KMS-11 (cell line): ENCODE data around the gene JARID2.

ENCODE experiments used
- H2AFZ ChIP-seq: fragments of 200-600 bp; sonication (generic); 2 replicates; pipeline ENCODE4 v1.6.1; 2016; ENCODE audit warnings: antibody characterized with exemption, mixed run types, low read depth
- H3K27ac ChIP-seq: fragments of 200-600 bp; sonication (generic); 2 replicates; pipeline ENCODE4 v1.6.1; 2016; ENCODE audit warnings: mild to moderate bottlenecking, mixed run types
- H3K27me3 ChIP-seq: fragments of 200-600 bp; sonication (generic); 2 replicates; pipeline ENCODE4 v1.6.1; 2017; ENCODE audit warnings: mild to moderate bottlenecking, low read depth, mixed run types, moderate library complexity; ENCODE audit not compliant: insufficient read depth
- H3K36me3 ChIP-seq: fragments of 200-600 bp; sonication (generic); 2 replicates; pipeline ENCODE4 v1.6.1; 2017; ENCODE audit warnings: mild to moderate bottlenecking, mixed run types; ENCODE audit not compliant: insufficient read depth
- H3K4me1 ChIP-seq: fragments of 200-600 bp; sonication (generic); 2 replicates; pipeline ENCODE4 v1.6.1; 2016; ENCODE audit warnings: mild to moderate bottlenecking, low read depth, mixed run types; ENCODE audit not compliant: poor library complexity, severe bottlenecking
- H3K4me2 ChIP-seq: fragments of 200-600 bp; sonication (generic); 2 replicates; pipeline ENCODE4 v1.7.0; 2016; ENCODE audit warnings: mild to moderate bottlenecking, mixed run types
- H3K4me3 ChIP-seq: fragments of 200-600 bp; sonication (generic); IDR thresholded peaks from 2 replicates; pipeline ENCODE4 v1.6.1; 2017; ENCODE audit warnings: low read depth, low read length, mixed read lengths; ENCODE audit not compliant: insufficient read depth
- H3K79me2 ChIP-seq: fragments of 200-600 bp; sonication (generic); 2 replicates; pipeline ENCODE4 v1.6.1; 2016; ENCODE audit warnings: low read depth, mixed run types; ENCODE audit not compliant: insufficient read depth
- H3K9ac ChIP-seq: fragments of 200-600 bp; sonication (generic); 2 replicates; pipeline ENCODE4 v1.6.1; 2016; ENCODE audit warnings: mild to moderate bottlenecking, mixed run types
- H4K20me1 ChIP-seq: fragments of 200-600 bp; sonication (generic); 2 replicates; pipeline ENCODE4 v1.6.1; 2016; ENCODE audit warnings: mild to moderate bottlenecking, mixed run types; ENCODE audit not compliant: insufficient read depth
- CTCF ChIP-seq: fragments of 200-600 bp; sonication (generic); conservative IDR thresholded peaks from 2 replicates; pipeline ENCODE4 v1.6.1; 2017; ENCODE audit warnings: low read depth, mild to moderate bottlenecking, antibody characterized with exemption, low read length, moderate library complexity, mixed read lengths

Gene JARID2

DNA sequence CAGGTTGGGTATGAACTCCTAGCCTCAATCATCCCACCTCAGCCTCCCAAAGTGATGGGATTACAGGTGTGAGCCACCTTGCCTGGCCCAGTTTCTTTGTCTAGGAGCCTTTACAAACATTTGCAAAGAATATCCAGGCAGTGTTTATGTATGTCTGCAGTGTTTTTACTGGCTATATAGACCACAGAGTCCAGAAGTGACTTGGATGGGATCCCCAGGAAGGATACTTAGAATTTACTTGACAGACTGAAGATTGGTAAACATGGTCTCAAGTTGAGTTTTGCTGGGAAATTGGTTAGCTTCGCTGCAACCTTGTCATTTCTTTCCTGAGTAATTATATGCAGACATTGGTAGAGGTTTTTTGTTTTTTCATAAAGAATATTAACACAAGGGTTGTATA is 23.8 kb downstream of the JARID2 start:
- Histone ChIP-seq H3K4me2 (no peak overlapping the region), H3K27ac (no peak overlapping the region), H3K4me1 (peaks cover 29% of the 10 kb centered on the region), H3K79me2 (peaks cover 56% of the 10 kb centered on the region), H3K4me3 (no peak overlapping the region), H2AFZ (no peak overlapping the region), H3K9ac (no peak overlapping the region), H4K20me1 (no peaks in the 10 kb centered on the region), H3K36me3 (no peaks in the 10 kb centered on the region), H3K27me3 (no peaks in the 10 kb centered on the region)
- TF ChIP-seq CTCF = no peak

DNA sequence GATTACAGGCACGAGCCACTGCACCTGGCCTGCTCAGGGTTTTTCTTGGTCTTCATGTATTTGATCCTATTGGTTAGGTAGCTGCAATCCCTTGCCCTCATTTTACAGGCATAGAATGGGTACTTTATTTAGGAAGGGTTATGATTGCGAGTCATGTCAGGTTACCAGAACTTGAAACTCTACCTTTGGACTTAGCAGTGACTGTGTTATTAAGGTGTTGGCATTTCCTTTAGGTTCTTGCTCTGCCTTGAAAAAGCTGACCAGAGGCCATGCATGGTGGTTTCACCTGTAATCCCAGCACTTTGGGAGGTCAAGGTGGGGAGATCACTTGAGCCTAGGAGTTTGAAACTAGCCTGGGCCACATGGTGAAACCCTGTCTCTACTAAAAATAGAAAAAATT is 24.5 kb downstream of the JARID2 start:
- H3K27ac ChIP-seq = no peak overlapping the region

GRCh38 chr6:15272562-15272961 is 26.7 kb downstream of the JARID2 start:
- Histone ChIP-seq H3K4me3 (no peak overlapping the region), H3K27ac (no peak overlapping the region), H3K9ac (no peak overlapping the region), H4K20me1 (no peaks in the 10 kb centered on the region), H3K4me2 (no peak overlapping the region), H2AFZ (no peak overlapping the region), H3K27me3 (no peaks in the 10 kb centered on the region), H3K79me2 (peaks cover 43% of the 10 kb centered on the region; the same call in 1 of the 2 replicates), H3K36me3 (no peaks in the 10 kb centered on the region), H3K4me1 (peaks cover 20% of the 10 kb centered on the region)
- TF ChIP-seq CTCF = no peak

More for the DNA sequence above, 24.5 kb downstream of the JARID2 start:
- Histone ChIP-seq H3K79me2 (peaks cover 49% of the 10 kb centered on the region), H2AFZ (no peak overlapping the region), H3K27me3 (no peaks in the 10 kb centered on the region), H3K4me3 (no peak overlapping the region), H3K36me3 (no peaks in the 10 kb centered on the region), H3K4me1 (peaks cover 24% of the 10 kb centered on the region), H3K4me2 (no peak overlapping the region), H4K20me1 (no peaks in the 10 kb centered on the region), H3K9ac (no peak overlapping the region)
- no peak for TF ChIP-seq CTCF

DNA sequence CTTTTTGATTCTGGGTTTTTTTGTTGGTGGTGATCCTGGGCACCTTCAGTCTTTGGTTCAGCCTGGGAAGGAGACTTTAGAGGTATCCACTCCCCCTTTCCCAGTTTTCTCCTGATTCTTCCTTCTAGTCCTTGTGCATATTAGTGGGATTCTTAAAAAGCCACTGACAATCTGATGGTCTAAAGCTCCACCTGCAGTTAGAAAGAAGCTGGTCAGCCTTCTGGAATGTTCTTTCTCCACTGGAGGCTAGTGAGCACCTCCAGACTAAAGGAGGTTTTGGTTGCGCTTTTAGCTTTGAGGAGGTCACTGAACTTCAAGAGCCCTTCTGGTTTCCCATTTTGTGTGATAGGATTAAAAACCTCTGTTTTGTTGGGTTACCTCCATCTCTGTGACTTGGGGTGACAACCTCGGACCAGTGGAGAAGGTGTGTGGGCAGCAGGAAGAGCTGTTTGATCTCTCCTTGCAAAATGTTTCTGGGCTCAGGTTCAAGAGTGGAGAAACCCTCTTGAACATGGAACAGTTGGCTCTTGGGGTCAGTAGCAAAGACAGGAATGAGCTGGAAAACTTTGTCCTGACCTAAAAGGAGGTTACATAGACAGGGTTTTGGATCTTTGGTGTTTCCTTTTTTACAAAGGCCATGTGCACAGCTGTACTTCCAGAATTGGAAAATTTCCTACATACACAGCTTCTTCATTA is 29.0 kb downstream of the JARID2 start:
- peaks cover 18% of the 10 kb centered on the region for H3K4me1 ChIP-seq
- no peak overlapping the region for H2AFZ ChIP-seq
- H3K4me3 ChIP-seq = no peak overlapping the region
- no peaks in the 10 kb centered on the region for H3K27me3 ChIP-seq
- no peaks in the 10 kb centered on the region for H3K36me3 ChIP-seq
- H4K20me1 ChIP-seq = no peaks in the 10 kb centered on the region
- TF ChIP-seq CTCF = no peak
- H3K27ac ChIP-seq = no peak overlapping the region
- no peak overlapping the region for H3K4me2 ChIP-seq
- H3K79me2 ChIP-seq = peaks cover 30% of the 10 kb centered on the region; the same call in 1 of the 2 replicates
- no peak overlapping the region for H3K9ac ChIP-seq
